BLaER1 treated with 17β-estradiol and CSF1 and Interleukin-3, amounts not matched to agents 10 nM and 100 nM (cell line): ENCODE results near the gene CCDC85C.

Experiments used
- H3K27ac ChIP-seq, 11 experiments: shearing (Covaris generic); formaldehyde crosslinking; 2 replicates each; pipeline ENCODE4 v1.8.1; 2022
- H3K27me3 ChIP-seq, 11 experiments: shearing (Covaris generic); formaldehyde crosslinking; 2 replicates each; pipeline ENCODE4 v1.8.1; 2022
- H3K36me3 ChIP-seq, 11 experiments: shearing (Covaris generic); formaldehyde crosslinking; 2 replicates each; pipeline ENCODE4 v1.8.1; 2022
- H3K4me1 ChIP-seq, 10 experiments: shearing (Covaris generic); formaldehyde crosslinking; 2 replicates each; pipeline ENCODE4 v1.8.1; 2022
- H3K4me2 ChIP-seq, 11 experiments: shearing (Covaris generic); formaldehyde crosslinking; 2 replicates each; pipeline ENCODE4 v1.8.1; 2022
- H3K4me3 ChIP-seq, 10 experiments: shearing (Covaris generic); formaldehyde crosslinking; 2 replicates each; pipeline ENCODE4 v1.8.1; 2022
- H3K9ac ChIP-seq, 11 experiments: shearing (Covaris generic); formaldehyde crosslinking; 2 replicates each; pipeline ENCODE4 v1.8.1; 2022
- H3K9me3 ChIP-seq, 11 experiments: shearing (Covaris generic); formaldehyde crosslinking; replicated peaks in 1 of 11; 2 replicates each; pipeline ENCODE4 v1.8.1; 2022
- H4K20me1 ChIP-seq, 11 experiments: shearing (Covaris generic); formaldehyde crosslinking; 2 replicates each; pipeline ENCODE4 v1.8.1; 2022
- Cebpa-rat ChIP-seq, 11 experiments: shearing (Covaris generic); IDR thresholded peaks; 2 replicates each; pipeline ENCODE4 v1.8.1; 2022

The CCDC85C gene

DNA sequence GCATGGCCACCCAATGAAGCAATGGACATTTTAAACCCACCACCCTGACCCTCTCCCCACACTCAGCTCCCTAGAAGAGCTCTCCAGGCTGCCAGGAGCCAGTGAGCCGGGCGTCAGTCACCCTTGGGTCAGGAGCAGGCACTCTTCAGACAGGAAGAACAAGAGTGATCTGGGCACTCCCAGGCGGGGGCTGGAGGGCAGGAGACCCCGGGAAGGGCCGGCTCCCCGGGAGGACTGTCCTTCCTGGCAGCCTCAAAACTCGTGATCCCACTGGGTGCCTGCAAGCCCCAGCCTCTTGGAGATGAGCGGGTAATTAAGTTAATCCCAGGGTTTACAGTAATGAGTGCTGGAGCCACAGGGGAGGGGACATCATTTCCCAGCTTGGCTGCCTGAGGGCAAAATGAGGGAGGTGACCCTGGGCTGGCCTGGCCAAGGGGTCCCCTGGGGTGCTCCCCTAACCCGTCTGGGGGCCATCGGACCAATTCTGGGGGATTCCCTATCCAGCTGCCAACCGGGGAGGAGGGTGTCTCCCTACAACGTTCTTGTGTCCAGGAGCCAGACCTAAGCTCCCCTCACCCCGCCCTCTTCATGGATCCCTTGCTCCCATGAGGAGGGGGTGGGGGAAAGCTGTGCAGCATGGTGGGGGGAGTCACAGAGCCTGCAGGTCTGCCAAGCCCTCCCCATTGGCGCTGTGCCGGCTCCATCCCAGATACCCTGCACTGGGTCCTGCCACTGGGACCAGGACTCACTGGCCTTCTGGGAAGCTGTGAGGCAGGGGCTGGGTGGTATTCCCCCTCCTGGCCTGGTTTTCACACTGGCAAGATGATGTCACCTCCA is 63.6 kb downstream of the CCDC85C start:
- Histone ChIP-seq H3K9ac (peak overlapping the region in 4 of 11 experiments; percentile 0 to 46 (median 35); a peak in 4 of 22 replicates), H3K36me3 (no peaks in the 10 kb centered on the region), H3K27ac (peak overlapping the region in 3 of 11 experiments; percentile 3 to 34 (median 10); a peak in 1 of 22 replicates), H4K20me1 (peaks cover 0 to 99% (median 82%) of the 10 kb centered on the region in 11 experiments; a peak in 18 of 22 replicates), H3K4me3 (no peak overlapping the region), H3K27me3 (no peaks in the 10 kb centered on the region; a peak in 1 of 22 replicates), H3K4me1 (peaks cover 41 to 71% (median 52%) of the 10 kb centered on the region in 10 experiments), H3K9me3 (no peaks in the 10 kb centered on the region), H3K4me2 (peak overlapping the region; percentile 66 to 84 (median 74))
- no peak for TF ChIP-seq Cebpa-rat (IDR thresholded peaks at IDR 0.05)

DNA sequence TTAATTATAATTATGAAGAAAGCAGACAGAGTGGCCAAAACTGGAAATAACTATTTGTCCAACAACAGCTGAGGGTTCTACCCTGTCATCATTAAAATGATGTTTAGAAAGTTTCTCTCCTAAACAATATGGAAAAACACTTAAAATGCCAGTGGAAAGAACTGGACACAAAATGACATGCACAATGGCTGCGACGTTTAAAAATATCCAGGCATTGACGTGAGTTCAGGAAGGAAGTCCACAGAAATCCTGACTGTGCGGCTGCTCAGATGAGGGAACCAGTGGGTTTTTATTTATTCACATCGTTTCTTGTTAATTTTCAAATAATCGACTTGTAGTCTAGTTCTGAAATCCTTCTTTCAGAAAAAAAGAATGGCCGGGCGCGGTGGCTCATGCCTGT is 64.5 kb downstream of the CCDC85C start:
- Histone ChIP-seq H3K27ac (no peak overlapping the region), H3K4me1 (peaks cover 41 to 70% (median 52%) of the 10 kb centered on the region in 10 experiments), H3K36me3 (no peaks in the 10 kb centered on the region; a peak in 1 of 22 replicates), H3K9ac (no peak overlapping the region), H3K4me2 (peak overlapping the region; percentile 66 to 84 (median 74)), H3K9me3 (no peaks in the 10 kb centered on the region), H4K20me1 (peaks cover 0 to 98% (median 73%) of the 10 kb centered on the region in 11 experiments; a peak in 18 of 22 replicates), H3K4me3 (no peak overlapping the region), H3K27me3 (no peaks in the 10 kb centered on the region; a peak in 1 of 22 replicates)
- TF ChIP-seq Cebpa-rat (IDR thresholded peaks at IDR 0.05), result no peak

DNA sequence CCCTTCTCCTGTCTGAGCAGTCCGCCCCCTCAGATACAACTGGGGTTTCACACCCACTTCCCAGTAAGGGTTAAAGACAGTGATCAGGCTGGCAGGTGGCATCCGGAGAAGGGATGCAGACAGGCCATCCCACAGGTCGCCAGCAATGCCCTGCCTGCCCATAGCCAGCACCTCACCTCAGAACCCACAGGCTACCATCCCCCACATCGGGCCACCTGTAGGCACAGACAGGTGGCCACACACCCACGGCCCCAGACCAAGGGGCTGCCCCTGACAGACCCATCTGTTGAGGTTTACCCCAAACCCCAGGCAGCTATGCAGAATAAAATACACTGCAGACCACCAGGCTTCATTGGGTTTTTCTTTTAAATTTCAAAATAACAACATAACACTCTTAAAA is 65.3 kb downstream of the CCDC85C start:
- Histone ChIP-seq H3K4me1 (peaks cover 41 to 70% (median 52%) of the 10 kb centered on the region in 10 experiments), H3K9ac (peak overlapping the region in 3 of 11 experiments; percentile 25 to 50 (median 41); a peak in 3 of 22 replicates), H3K36me3 (no peaks in the 10 kb centered on the region; a peak in 1 of 22 replicates), H3K4me2 (peak overlapping the region; percentile 66 to 84 (median 74)), H3K9me3 (no peaks in the 10 kb centered on the region), H3K4me3 (no peak overlapping the region), H4K20me1 (peaks cover 0 to 97% (median 68%) of the 10 kb centered on the region in 11 experiments; a peak in 18 of 22 replicates), H3K27ac (no peak overlapping the region), H3K27me3 (no peaks in the 10 kb centered on the region; a peak in 1 of 22 replicates)
- no peak for TF ChIP-seq Cebpa-rat (IDR thresholded peaks at IDR 0.05)

DNA sequence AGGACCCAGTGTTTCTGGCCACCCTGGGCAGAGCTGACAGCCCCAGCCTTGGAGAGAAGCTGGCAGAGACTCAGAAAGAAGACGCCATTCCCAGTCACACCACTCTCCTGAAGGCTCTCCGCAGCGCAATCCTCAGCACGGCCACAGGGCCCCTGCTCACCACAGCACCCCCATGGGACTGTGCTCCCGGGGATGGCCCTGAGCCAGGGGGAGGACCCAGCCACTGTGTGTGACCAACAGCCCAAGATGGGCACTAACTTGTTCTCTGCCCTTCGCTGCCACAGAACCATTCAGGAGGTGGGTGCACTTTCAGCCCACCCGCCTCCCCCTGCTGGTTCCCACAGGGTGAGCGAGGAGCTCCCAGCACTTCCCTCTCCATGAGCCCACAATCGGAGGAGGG is 65.7 kb downstream of the CCDC85C start:
- Histone ChIP-seq H3K4me2 (peak overlapping the region; percentile 66 to 84 (median 74); a peak in 21 of 22 replicates), H3K4me1 (peaks cover 41 to 74% (median 52%) of the 10 kb centered on the region in 10 experiments), H3K27ac (peak overlapping the region in 1 of 11 experiments; percentile 9; a peak in 1 of 22 replicates), H3K9ac (peak overlapping the region in 3 of 11 experiments; percentile 25 to 50 (median 41); a peak in 5 of 22 replicates), H4K20me1 (peaks cover 0 to 97% (median 68%) of the 10 kb centered on the region in 11 experiments; a peak in 18 of 22 replicates), H3K27me3 (no peaks in the 10 kb centered on the region; a peak in 1 of 22 replicates), H3K9me3 (no peaks in the 10 kb centered on the region), H3K4me3 (no peak overlapping the region), H3K36me3 (no peaks in the 10 kb centered on the region; a peak in 1 of 22 replicates)
- no peak for TF ChIP-seq Cebpa-rat (IDR thresholded peaks at IDR 0.05)

DNA sequence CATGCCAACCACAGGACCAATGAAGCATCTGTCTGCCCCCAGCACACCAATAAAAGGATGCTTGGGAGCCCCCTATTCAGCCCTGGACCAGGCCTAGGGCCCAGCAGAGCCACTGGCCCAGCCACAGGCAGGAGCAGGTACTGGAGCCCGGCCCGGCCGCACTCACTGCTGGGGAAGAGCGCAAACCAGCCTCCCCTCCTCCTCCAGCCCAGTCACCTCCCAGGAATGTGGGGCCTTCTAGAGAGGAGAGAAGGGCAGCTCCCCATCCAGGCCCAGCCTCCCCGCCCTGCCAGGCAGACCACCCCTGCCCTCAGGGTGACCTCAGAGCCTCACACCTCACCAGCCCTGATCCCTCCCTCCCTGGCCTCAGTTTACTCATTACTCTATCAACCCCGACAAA is 66.6 kb downstream of the CCDC85C start:
- H3K9ac ChIP-seq, result no peak overlapping the region
- peaks cover 48 to 75% (median 55%) of the 10 kb centered on the region in 10 experiments for H3K4me1 ChIP-seq

DNA sequence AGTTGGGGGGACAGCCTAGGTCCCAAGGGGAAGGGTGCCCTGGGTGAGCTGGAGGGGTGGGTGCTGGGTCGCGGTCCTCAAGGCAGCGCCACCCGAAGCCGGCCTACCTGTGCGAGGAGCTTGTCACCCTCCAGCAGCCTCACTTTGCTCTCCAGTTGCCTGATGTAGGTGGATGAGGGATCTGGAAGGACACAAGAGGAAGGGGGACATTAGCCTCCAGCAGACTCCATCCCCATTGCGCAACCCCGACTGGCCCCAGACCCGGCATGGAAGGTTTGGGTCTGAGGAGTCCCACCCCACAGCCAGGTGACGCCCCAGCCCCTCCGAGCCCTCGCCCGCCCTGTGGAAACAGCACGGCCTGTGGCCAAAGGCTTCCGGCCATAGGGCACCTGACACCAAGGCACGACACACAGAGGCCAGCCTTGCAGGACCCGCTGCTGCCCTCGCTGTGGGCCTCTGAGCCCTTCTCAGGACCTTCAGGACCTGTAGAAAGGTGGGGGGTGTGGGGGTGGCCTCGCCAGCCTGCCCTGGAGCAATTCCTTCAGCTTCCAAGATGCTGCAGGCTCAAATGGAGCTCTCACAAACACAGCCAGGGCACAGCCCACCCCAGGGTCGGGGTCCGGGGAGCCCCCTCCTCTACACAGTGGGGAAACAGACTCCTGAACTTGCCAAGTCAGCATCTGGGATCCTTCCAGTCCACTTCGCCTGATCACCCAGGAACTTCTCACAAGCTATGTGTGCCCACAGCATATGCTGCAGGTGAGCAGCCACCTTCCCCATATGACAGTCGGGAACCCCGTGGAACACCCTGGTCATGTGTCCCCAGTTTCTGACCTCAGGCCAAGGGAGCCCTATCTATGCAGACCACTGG is 67.9 kb downstream of the CCDC85C start:
- H3K9me3 ChIP-seq, result no peaks in the 10 kb centered on the region
- H3K27me3 ChIP-seq, result no peaks in the 10 kb centered on the region; a peak in 1 of 22 replicates
- H3K4me3 ChIP-seq, result no peak overlapping the region
- peaks cover 0 to 94% (median 62%) of the 10 kb centered on the region in 11 experiments; a peak in 18 of 22 replicates for H4K20me1 ChIP-seq
- peak in 2 of 11 experiments; percentile 26 to 55; a peak in 2 of 22 replicates for TF ChIP-seq Cebpa-rat (IDR thresholded peaks at IDR 0.05)
- H3K4me1 ChIP-seq, result peaks cover 47 to 74% (median 53%) of the 10 kb centered on the region in 10 experiments
- no peaks in the 10 kb centered on the region; a peak in 1 of 22 replicates for H3K36me3 ChIP-seq
- H3K27ac ChIP-seq, result no peak overlapping the region
- no peak overlapping the region; a peak in 1 of 22 replicates for H3K9ac ChIP-seq
- no peak overlapping the region for H3K4me2 ChIP-seq

More for the DNA sequence above, 66.6 kb downstream of the CCDC85C start:
- no peak for TF ChIP-seq Cebpa-rat (IDR thresholded peaks at IDR 0.05)
- Histone ChIP-seq H3K27ac (no peak overlapping the region), H3K27me3 (no peaks in the 10 kb centered on the region; a peak in 1 of 22 replicates), H3K4me2 (peak overlapping the region in 4 of 11 experiments; percentile 66 to 84 (median 72); a peak in 5 of 22 replicates), H3K4me3 (no peak overlapping the region), H4K20me1 (peaks cover 0 to 97% (median 66%) of the 10 kb centered on the region in 11 experiments; a peak in 18 of 22 replicates), H3K9me3 (no peaks in the 10 kb centered on the region), H3K36me3 (no peaks in the 10 kb centered on the region; a peak in 1 of 22 replicates)

DNA sequence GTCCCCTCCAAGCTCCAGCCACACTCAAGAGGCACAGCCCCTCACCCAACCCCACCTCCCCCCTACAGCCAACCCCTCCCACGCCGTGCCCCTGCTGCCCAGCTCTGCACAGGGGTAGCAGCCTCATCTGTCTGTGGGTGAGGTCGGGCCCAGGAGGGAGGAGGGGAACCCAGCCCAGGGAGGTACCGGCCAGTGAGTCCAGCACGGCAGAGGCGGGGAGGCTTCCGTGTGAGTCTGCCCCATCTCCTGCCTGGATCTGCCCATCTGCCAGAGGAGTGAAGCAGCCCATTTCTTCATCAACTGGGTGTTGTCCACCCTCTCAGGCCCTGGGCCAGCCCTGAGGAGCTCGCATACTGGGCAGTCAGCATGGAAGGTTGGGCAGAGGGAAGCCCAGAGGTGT is 68.6 kb downstream of the CCDC85C start:
- no peak for TF ChIP-seq Cebpa-rat (IDR thresholded peaks at IDR 0.05)
- H3K4me1 ChIP-seq, result peaks cover 47 to 74% (median 53%) of the 10 kb centered on the region in 10 experiments
- H4K20me1 ChIP-seq, result peaks cover 0 to 94% (median 58%) of the 10 kb centered on the region in 11 experiments; a peak in 18 of 22 replicates
- no peak overlapping the region for H3K27ac ChIP-seq
- no peaks in the 10 kb centered on the region for H3K9me3 ChIP-seq
- H3K27me3 ChIP-seq, result no peaks in the 10 kb centered on the region; a peak in 1 of 22 replicates
- H3K9ac ChIP-seq, result no peak overlapping the region; a peak in 1 of 22 replicates
- H3K4me2 ChIP-seq, result no peak overlapping the region
- H3K4me3 ChIP-seq, result no peak overlapping the region
- H3K36me3 ChIP-seq, result no peaks in the 10 kb centered on the region; a peak in 1 of 22 replicates

DNA sequence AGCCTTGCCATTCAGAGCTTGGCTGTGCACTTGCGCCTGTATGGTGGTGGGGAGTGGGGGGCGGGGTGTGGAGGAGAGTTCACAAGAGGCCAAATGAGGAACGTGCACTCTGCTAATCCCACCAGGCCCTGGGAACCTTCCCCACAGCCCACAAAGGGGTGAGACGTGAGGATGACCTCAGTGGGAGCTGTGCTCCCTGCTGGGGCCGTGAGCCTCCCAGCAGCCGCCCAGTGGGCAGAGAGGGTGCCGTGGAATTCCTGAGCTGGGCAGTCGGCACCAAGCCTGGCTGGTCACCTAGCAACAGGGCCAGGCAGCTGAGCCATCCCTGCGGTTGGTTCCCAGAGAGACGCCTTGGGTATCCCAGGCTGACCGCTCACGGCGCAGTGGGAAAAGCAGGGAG is 69.1 kb downstream of the CCDC85C start:
- no peak for TF ChIP-seq Cebpa-rat (IDR thresholded peaks at IDR 0.05)
- Histone ChIP-seq H3K27ac (no peak overlapping the region), H3K27me3 (no peaks in the 10 kb centered on the region), H3K36me3 (no peaks in the 10 kb centered on the region; a peak in 1 of 22 replicates), H3K9me3 (no peaks in the 10 kb centered on the region), H3K4me3 (no peak overlapping the region), H3K4me2 (no peak overlapping the region; a peak in 1 of 22 replicates), H4K20me1 (peaks cover 0 to 94% (median 58%) of the 10 kb centered on the region in 11 experiments; a peak in 18 of 22 replicates), H3K4me1 (peaks cover 42 to 74% (median 51%) of the 10 kb centered on the region in 10 experiments), H3K9ac (no peak overlapping the region)
